CD4-positive, alpha-beta memory T cell (primary cell): ENCODE measurements around the gene NPAS2. TPM values are rescaled to one million over a fixed set of nuclear protein-coding genes. Genes with fewer than 3 reads are reported as not detected.

Source experiments
- CTCF ChIA-PET: fragments of 350-600 bp; sonication (Branson Sonifier 250); formaldehyde crosslinking; loops from one replicate; lab custom pipeline; 2021; ENCODE audit warnings: inconsistent platforms; ENCODE audit not compliant: partially characterized antibody; lab: Charles Lee
- POLR2A ChIA-PET: fragments of 350-600 bp; sonication (Branson Sonifier 250); formaldehyde crosslinking; loops from one replicate; lab custom pipeline; 2021; ENCODE audit not compliant: partially characterized antibody; lab: Charles Lee
- DNase-seq, 5 donors: peaks; one replicate each; pipeline versions ENCODE4 v3.0.0 to v3.0.0-alpha.2; 2020 to 2022; ENCODE audit warnings: mixed read lengths in 1 of 5
- H3K27ac ChIP-seq: one replicate; pipeline ENCODE4 v1.7.0; 2013; ENCODE audit warnings: low read depth, low read length
- H3K27me3 ChIP-seq: 2 replicates; pipeline ENCODE4 v1.7.0; 2013; ENCODE audit warnings: mild to moderate bottlenecking, low read length, moderate library complexity; ENCODE audit not compliant: insufficient read depth
- H3K36me3 ChIP-seq: 2 replicates; pipeline ENCODE4 v1.7.0; 2013; ENCODE audit warnings: mild to moderate bottlenecking, low read length, moderate library complexity; ENCODE audit not compliant: insufficient read depth
- H3K4me1 ChIP-seq: 2 replicates; pipeline ENCODE4 v1.7.0; 2013; ENCODE audit warnings: mild to moderate bottlenecking, low read length, moderate library complexity; ENCODE audit not compliant: insufficient read depth
- H3K4me3 ChIP-seq, 2 donors: one replicate each; pipeline ENCODE4 v1.7.0; 2013; ENCODE audit warnings: low read length in 2 of 2, mild to moderate bottlenecking in 1 of 2
- H3K9me3 ChIP-seq, 2 donors: one replicate each; pipeline ENCODE4 v1.7.0; 2013; ENCODE audit warnings: low read length in 2 of 2, control low read depth in 1 of 2; ENCODE audit not compliant: control insufficient read depth in 1 of 2
- H3K27ac Mint-ChIP-seq, 7 donors: one replicate each; pipeline ENCODE4 v1.8.0; 2020 to 2021; ENCODE audit warnings: mixed read lengths in 7 of 7, mild to moderate bottlenecking in 6 of 7, inconsistent platforms in 3 of 7, moderate library complexity in 3 of 7
- H3K27me3 Mint-ChIP-seq, 2 donors: one replicate each; pipeline ENCODE4 v1.8.0; 2020 to 2021; ENCODE audit warnings: mixed read lengths in 2 of 2
- H3K36me3 Mint-ChIP-seq, 2 donors: one replicate each; pipeline ENCODE4 v1.8.0; 2020 to 2021; ENCODE audit warnings: mixed read lengths in 2 of 2, inconsistent platforms in 1 of 2, mild to moderate bottlenecking in 1 of 2
- H3K4me1 Mint-ChIP-seq, 4 donors: one replicate each; pipeline ENCODE4 v1.8.0; 2020 to 2021; ENCODE audit warnings: mixed read lengths in 4 of 4, mild to moderate bottlenecking in 1 of 4
- H3K4me3 Mint-ChIP-seq, 8 donors: one replicate each; pipeline ENCODE4 v1.8.0; 2020 to 2021; ENCODE audit warnings: mixed read lengths in 8 of 8, mild to moderate bottlenecking in 7 of 8, moderate library complexity in 6 of 8, inconsistent platforms in 3 of 8
- H3K9me3 Mint-ChIP-seq, 8 donors: one replicate each; pipeline ENCODE4 v1.8.0; 2020 to 2021; ENCODE audit warnings: mixed read lengths in 8 of 8, mild to moderate bottlenecking in 5 of 8, inconsistent platforms in 3 of 8, moderate library complexity in 1 of 8
- intact Hi-C: fragments of 100-400 bp; cut with micrococcal nuclease; formaldehyde crosslinking; loops from one replicate; pipeline ENCODE4 v1.15.1; 2023
- polyA plus RNA-seq, 2 donors: library from polyadenylated mRNA; unstranded; fragments of 300-500 nt; fragmentation: Illumina TruSeq; gene quantifications; one replicate each; pipeline ENCODE4 v1.2.3, GENCODE V29; 2021
- total RNA-seq, 2 experiments: library from RNA; stranded (reverse); gene quantifications; one replicate each; pipeline ENCODE4 v1.2.3, GENCODE V29; 2021

NPAS2 gene
- total and polyA plus RNA-seq, 4 experiments from 2014 or later, result 0.79 to 2.6 (median 2.1) TPM; not detected in 1

DNA sequence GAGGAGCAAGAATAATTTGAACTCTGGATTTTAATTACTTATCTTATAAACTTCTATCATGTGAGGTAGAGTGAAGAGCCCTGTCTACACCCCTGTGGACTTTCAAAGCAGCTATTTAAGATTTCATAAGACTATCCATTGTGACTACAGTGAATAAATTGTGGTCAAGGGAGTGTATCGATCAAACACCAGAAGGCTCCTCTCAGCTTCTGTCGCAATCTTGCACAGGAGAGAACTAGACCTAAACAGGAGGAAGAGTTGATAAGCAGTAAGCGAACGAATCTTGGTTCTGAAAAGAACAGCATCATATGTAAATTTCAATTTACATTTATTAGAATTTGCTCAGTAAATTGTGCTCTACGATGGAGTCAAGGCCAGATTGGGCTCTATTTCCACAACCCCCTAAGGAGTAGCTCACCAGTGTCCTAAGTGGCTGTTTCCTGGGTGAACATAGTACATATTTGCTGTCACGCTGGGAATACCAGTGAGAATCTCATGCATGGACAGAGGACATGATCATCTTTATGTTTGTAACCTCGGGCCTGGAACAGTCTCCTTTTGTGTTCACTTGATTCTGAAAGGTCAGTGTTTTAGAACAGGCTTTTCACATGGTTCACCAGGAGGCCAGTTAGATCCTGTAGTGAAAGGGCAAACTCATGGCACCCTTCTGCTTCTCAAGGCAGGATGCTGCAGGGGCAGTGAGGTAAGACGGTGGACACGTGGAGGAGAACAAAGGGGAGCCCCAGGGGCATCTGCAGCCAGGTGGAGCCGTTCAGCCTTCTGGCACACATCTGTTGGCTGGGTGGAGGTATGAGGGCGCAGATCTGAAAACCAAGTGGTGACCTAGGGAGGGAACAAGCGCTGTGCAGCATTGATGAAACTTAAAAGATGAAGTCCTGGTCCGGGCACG is 33.3 kb downstream of the NPAS2 start:
- Histone ChIP-seq H3K4me1 (no peaks in the 10 kb centered on the region), H3K9me3 (no peaks in the 10 kb centered on the region), H3K27me3 (no peaks in the 10 kb centered on the region), H3K27ac (no peak overlapping the region), H3K4me3 (no peak overlapping the region), H3K36me3 (no peaks in the 10 kb centered on the region)
- H3K27ac Mint-ChIP-seq, result no peak overlapping the region
- H3K36me3 Mint-ChIP-seq, result no peaks in the 10 kb centered on the region
- peaks cover 4 to 6% of the 10 kb centered on the region in 2 donors for H3K27me3 Mint-ChIP-seq
- no peaks in the 10 kb centered on the region for H3K4me1 Mint-ChIP-seq
- H3K4me3 Mint-ChIP-seq, result no peak overlapping the region
- no peak for DNase-seq
- no peaks in the 10 kb centered on the region for H3K9me3 Mint-ChIP-seq
- POLR2A ChIA-PET, result no interaction called here
- CTCF ChIA-PET, result no interaction called here
- intact Hi-C loops, result no loop called here

DNA sequence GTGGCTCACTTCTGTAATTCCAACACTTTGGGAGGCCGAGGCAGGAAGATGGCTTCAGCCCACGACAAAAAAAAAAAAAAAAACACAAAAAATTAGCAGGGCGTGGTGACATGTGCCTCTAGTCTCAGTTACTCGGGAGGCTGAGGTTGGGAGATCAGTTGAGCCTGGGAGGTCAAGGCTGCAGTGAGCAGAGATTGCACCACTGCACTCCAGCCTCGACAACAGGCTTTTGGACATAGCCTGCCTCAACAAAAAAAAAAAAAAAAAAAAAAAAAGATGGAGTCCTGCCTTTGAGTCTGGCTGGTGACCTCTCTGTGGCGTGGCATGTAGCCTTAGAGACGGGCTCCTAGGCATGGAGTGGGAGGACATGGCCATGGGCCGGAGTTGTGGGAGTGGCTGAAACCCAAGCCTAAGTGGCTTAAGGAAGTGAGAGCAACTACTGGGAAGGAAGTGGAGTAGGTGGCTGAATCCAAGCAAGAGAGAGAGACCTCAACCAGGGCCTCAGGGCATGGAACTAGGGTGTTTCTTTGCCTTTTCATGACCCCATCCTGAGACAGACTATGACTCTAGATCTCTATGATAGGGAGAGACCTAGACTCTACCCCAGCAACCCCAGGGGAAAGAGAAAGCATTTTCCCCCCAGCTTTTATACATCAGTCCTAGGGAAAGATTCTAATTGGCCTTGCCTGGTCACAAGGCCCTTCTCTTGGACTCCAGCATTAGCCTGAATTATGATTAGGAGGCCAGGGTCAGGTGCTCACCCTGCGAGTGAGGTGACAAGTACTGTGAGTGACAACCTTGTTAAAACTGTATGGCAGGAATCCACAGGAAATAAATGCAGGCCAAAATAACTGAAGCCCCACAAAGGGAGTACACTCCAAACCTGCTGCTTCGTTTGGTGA is 34.2 kb downstream of the NPAS2 start:
- Histone ChIP-seq H3K36me3 (no peaks in the 10 kb centered on the region), H3K4me1 (no peaks in the 10 kb centered on the region), H3K9me3 (no peaks in the 10 kb centered on the region), H3K27me3 (no peaks in the 10 kb centered on the region), H3K27ac (no peak overlapping the region), H3K4me3 (no peak overlapping the region)
- Mint-ChIP-seq H3K27ac (no peak overlapping the region), H3K27me3 (peaks cover 0 to 5% of the 10 kb centered on the region in 2 donors), H3K36me3 (no peaks in the 10 kb centered on the region), H3K4me1 (no peaks in the 10 kb centered on the region), H3K9me3 (no peaks in the 10 kb centered on the region), H3K4me3 (no peak overlapping the region)
- DNase-seq, result no peak
- intact Hi-C loops, result no loop called here
- POLR2A ChIA-PET, result no interaction called here
- CTCF ChIA-PET, result no interaction called here

DNA sequence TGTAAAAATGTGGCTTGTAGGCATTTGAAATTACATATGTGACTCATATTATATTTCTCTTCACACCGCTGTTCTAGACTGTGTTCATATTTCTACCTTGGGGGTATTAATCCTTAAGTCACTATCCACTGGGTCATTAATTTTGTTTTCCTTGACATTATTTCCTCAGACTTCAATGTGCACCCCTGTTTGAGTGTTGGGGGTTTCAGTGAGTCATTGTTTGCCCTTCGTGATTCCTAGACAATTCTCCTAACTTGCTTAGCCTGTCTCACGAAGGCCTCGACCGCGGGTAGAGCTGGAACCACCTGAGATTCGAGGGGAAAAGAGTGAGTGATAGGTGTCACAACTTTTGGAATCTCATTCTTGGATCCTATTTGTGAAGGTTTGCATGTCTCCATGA is 35.1 kb downstream of the NPAS2 start:
- Mint-ChIP-seq H3K9me3 (no peaks in the 10 kb centered on the region), H3K36me3 (no peaks in the 10 kb centered on the region), H3K4me1 (no peaks in the 10 kb centered on the region), H3K4me3 (no peak overlapping the region), H3K27ac (no peak overlapping the region), H3K27me3 (peaks cover 0 to 5% of the 10 kb centered on the region in 2 donors)
- no peak overlapping the region for H3K4me3 ChIP-seq
- no peaks in the 10 kb centered on the region for H3K9me3 ChIP-seq
- no peaks in the 10 kb centered on the region for H3K4me1 ChIP-seq
- CTCF ChIA-PET, result no interaction called here
- intact Hi-C loops, result no loop called here
- no peak for DNase-seq
- H3K27me3 ChIP-seq, result no peaks in the 10 kb centered on the region
- POLR2A ChIA-PET, result no interaction called here
- no peak overlapping the region for H3K27ac ChIP-seq
- no peaks in the 10 kb centered on the region for H3K36me3 ChIP-seq

DNA sequence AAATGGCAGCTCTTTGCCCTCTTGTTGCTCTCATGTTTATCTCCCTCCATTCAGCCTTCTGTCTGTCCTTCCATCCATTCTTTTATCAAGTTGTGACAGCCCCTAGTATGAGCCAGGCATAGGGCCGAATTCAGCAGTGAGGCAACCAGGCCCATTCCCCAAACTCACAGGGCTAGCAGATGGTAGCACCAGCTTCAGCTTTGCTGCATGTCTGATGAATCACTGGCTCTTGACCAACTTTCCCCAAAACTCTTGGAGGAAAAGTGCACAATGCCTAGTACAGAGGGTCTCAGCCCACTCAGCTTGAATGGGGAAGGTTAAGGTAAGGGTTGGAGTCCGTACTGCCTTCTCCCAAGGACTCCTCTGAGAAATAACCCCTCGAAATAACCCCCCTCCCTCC is 35.7 kb downstream of the NPAS2 start:
- Histone ChIP-seq H3K4me3 (no peak overlapping the region), H3K9me3 (no peaks in the 10 kb centered on the region), H3K36me3 (no peaks in the 10 kb centered on the region), H3K27me3 (no peaks in the 10 kb centered on the region), H3K4me1 (no peaks in the 10 kb centered on the region), H3K27ac (no peak overlapping the region)
- no peak for DNase-seq
- CTCF ChIA-PET, result no interaction called here
- no peak overlapping the region for H3K4me3 Mint-ChIP-seq
- H3K36me3 Mint-ChIP-seq, result no peaks in the 10 kb centered on the region
- intact Hi-C loops, result no loop called here
- POLR2A ChIA-PET, result interaction anchor here (1.2 kb wide), 1 partner anchor 23 kb away, joined by 3 read pairs; no protein-coding TSS in a partner anchor
- no peaks in the 10 kb centered on the region for H3K4me1 Mint-ChIP-seq
- H3K27ac Mint-ChIP-seq, result no peak overlapping the region
- H3K27me3 Mint-ChIP-seq, result peaks cover 0 to 3% of the 10 kb centered on the region in 2 donors
- H3K9me3 Mint-ChIP-seq, result no peaks in the 10 kb centered on the region

DNA sequence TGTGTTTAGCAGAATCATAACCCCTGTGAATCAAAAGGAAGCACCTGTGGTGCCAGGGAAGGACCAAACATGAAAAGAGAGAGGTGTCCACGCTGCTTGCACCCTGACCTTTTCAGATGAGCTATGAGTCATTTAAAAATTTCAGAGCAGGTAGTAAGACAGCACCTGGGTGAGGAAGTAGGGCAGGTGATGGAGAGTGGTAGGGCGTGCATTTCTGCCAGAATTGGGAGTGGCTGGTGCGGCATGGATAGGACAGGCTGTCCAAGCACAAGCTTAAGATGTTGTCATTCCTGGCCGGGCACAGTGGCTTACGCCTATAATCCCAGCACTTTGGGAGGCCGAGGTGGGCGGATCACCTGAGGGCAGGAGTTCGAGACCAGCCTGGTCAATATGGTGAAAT is 36.8 kb downstream of the NPAS2 start:
- no peaks in the 10 kb centered on the region for H3K36me3 ChIP-seq
- intact Hi-C loops, result no loop called here
- no peaks in the 10 kb centered on the region for H3K4me1 ChIP-seq
- Mint-ChIP-seq H3K9me3 (no peaks in the 10 kb centered on the region), H3K36me3 (no peaks in the 10 kb centered on the region), H3K27ac (no peak overlapping the region), H3K4me3 (no peak overlapping the region), H3K4me1 (no peaks in the 10 kb centered on the region), H3K27me3 (no peaks in the 10 kb centered on the region)
- H3K27ac ChIP-seq, result no peak overlapping the region
- no peaks in the 10 kb centered on the region for H3K9me3 ChIP-seq
- H3K4me3 ChIP-seq, result no peak overlapping the region
- DNase-seq, result no peak
- H3K27me3 ChIP-seq, result no peaks in the 10 kb centered on the region
- CTCF ChIA-PET, result no interaction called here
- POLR2A ChIA-PET, result interaction anchor here (1.2 kb wide), 1 partner anchor 22 kb away, joined by 3 read pairs; no protein-coding TSS in a partner anchor

DNA sequence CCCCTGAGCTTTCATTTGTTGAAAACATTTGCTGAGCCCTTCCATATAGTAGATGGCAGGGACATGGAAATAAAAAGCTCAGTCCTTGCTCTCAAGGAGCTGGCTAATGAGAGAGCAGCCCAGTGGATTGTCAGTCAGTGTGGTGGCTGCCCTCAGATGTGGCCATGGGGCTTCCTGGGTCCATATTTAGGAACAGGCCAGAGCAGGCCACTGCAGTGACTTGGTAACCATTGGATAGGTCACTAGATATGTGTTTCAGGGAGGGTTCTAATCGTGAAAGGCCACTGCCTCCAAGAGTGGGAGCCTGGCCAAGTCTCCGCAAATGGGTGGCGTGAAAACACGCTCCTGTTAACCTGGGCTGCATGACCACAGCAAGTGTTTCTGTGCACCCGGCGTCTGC is 37.4 kb downstream of the NPAS2 start:
- Mint-ChIP-seq H3K9me3 (no peaks in the 10 kb centered on the region), H3K4me3 (no peak overlapping the region), H3K27me3 (no peaks in the 10 kb centered on the region), H3K27ac (no peak overlapping the region), H3K4me1 (no peaks in the 10 kb centered on the region), H3K36me3 (no peaks in the 10 kb centered on the region)
- ChIA-PET CTCF (no interaction called here), POLR2A (no interaction called here)
- no peaks in the 10 kb centered on the region for H3K27me3 ChIP-seq
- H3K27ac ChIP-seq, result no peak overlapping the region
- no peaks in the 10 kb centered on the region for H3K4me1 ChIP-seq
- intact Hi-C loops, result no loop called here
- H3K4me3 ChIP-seq, result no peak overlapping the region
- no peaks in the 10 kb centered on the region for H3K9me3 ChIP-seq
- no peak for DNase-seq
- no peaks in the 10 kb centered on the region for H3K36me3 ChIP-seq

DNA sequence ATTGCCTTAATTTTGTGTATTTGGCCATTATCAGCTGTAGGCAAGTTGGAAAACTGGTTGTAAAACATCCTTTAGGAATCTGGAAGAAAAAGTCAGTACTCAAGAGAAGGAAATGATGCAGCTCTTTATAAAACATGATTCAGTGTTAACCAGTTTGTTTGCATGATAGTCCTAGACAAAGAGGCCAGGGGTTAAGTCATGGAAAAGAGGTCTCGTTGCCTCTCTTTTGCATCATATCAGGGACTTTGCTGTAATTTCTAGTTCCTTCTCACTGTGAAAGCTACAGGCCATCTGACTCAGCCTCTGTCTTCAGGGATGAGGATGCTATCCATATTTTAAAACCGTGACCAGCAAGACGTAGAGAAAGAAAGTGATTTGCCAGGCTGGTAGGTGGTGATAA is 38.0 kb downstream of the NPAS2 start:
- Histone ChIP-seq H3K4me3 (no peak overlapping the region), H3K4me1 (no peaks in the 10 kb centered on the region), H3K27ac (no peak overlapping the region), H3K36me3 (no peaks in the 10 kb centered on the region), H3K9me3 (no peaks in the 10 kb centered on the region), H3K27me3 (no peaks in the 10 kb centered on the region)
- POLR2A ChIA-PET, result no interaction called here
- Mint-ChIP-seq H3K27ac (no peak overlapping the region), H3K4me3 (no peak overlapping the region), H3K36me3 (no peaks in the 10 kb centered on the region), H3K9me3 (no peaks in the 10 kb centered on the region), H3K4me1 (no peaks in the 10 kb centered on the region), H3K27me3 (no peaks in the 10 kb centered on the region)
- CTCF ChIA-PET, result no interaction called here
- no peak for DNase-seq
- intact Hi-C loops, result no loop called here
